ENCODE results near the gene TEX38.
"Not testable (repeated sequence)": the region's sequence is repeated elsewhere in the genome, so short reads cannot be mapped to it uniquely, and the experiment has no call there.

DNA sequence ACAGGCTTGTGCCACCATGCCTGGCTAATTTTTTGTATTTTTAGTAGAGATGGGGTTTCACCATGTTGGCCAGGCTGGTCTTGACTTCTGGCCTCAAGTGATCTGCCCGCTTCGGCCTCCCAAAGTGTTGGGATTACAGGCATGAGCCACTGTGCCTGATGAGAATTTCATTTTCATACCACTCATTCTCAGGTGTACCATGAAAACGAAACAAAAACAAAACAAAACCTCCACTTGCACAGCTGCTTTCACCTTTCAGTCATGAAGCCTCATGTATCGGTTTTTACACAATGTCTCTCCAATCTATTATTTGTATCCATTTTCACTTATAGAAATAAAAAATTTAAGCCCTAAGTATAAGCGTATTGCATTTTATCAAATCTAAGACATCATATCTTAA, 11.5 kb upstream of the TEX38 start:
- TF ChIP-seq, protein P1, sequence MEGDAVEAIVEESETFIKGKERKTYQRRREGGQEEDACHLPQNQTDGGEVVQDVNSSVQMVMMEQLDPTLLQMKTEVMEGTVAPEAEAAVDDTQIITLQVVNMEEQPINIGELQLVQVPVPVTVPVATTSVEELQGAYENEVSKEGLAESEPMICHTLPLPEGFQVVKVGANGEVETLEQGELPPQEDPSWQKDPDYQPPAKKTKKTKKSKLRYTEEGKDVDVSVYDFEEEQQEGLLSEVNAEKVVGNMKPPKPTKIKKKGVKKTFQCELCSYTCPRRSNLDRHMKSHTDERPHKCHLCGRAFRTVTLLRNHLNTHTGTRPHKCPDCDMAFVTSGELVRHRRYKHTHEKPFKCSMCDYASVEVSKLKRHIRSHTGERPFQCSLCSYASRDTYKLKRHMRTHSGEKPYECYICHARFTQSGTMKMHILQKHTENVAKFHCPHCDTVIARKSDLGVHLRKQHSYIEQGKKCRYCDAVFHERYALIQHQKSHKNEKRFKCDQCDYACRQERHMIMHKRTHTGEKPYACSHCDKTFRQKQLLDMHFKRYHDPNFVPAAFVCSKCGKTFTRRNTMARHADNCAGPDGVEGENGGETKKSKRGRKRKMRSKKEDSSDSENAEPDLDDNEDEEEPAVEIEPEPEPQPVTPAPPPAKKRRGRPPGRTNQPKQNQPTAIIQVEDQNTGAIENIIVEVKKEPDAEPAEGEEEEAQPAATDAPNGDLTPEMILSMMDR (conservative IDR thresholded peaks at IDR 0.05; ENCODE audit: low read depth in 2 of 2): not testable (repeated sequence)
- not testable (repeated sequence) for TF ChIP-seq EZH2 (IDR thresholded peaks at IDR 0.05; ENCODE audit: low read depth, unreplicated experiment); POLR2AphosphoS5 (IDR thresholded peaks at IDR 0.05; ENCODE audit: low read depth); CREB1 (CRISPR knock-in tag; IDR thresholded peaks at IDR 0.05; ENCODE audit: low read depth); EZH2phosphoT487 (IDR thresholded peaks at IDR 0.05; ENCODE audit: unreplicated experiment); ZNF114 (CRISPR knock-in tag; IDR thresholded peaks at IDR 0.05); JUNB (IDR thresholded peaks at IDR 0.05; ENCODE audit: unreplicated experiment)
- TF ChIP-seq, protein P2, sequence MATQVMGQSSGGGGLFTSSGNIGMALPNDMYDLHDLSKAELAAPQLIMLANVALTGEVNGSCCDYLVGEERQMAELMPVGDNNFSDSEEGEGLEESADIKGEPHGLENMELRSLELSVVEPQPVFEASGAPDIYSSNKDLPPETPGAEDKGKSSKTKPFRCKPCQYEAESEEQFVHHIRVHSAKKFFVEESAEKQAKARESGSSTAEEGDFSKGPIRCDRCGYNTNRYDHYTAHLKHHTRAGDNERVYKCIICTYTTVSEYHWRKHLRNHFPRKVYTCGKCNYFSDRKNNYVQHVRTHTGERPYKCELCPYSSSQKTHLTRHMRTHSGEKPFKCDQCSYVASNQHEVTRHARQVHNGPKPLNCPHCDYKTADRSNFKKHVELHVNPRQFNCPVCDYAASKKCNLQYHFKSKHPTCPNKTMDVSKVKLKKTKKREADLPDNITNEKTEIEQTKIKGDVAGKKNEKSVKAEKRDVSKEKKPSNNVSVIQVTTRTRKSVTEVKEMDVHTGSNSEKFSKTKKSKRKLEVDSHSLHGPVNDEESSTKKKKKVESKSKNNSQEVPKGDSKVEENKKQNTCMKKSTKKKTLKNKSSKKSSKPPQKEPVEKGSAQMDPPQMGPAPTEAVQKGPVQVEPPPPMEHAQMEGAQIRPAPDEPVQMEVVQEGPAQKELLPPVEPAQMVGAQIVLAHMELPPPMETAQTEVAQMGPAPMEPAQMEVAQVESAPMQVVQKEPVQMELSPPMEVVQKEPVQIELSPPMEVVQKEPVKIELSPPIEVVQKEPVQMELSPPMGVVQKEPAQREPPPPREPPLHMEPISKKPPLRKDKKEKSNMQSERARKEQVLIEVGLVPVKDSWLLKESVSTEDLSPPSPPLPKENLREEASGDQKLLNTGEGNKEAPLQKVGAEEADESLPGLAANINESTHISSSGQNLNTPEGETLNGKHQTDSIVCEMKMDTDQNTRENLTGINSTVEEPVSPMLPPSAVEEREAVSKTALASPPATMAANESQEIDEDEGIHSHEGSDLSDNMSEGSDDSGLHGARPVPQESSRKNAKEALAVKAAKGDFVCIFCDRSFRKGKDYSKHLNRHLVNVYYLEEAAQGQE (IDR thresholded peaks at IDR 0.05; ENCODE audit: unreplicated experiment): not testable (repeated sequence)
- TF ChIP-seq, protein P3, sequence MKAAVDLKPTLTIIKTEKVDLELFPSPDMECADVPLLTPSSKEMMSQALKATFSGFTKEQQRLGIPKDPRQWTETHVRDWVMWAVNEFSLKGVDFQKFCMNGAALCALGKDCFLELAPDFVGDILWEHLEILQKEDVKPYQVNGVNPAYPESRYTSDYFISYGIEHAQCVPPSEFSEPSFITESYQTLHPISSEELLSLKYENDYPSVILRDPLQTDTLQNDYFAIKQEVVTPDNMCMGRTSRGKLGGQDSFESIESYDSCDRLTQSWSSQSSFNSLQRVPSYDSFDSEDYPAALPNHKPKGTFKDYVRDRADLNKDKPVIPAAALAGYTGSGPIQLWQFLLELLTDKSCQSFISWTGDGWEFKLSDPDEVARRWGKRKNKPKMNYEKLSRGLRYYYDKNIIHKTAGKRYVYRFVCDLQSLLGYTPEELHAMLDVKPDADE (IDR thresholded peaks at IDR 0.05): not testable (repeated sequence)
